Coronary artery (tissue), 2 donors: Measurements from ENCODE around the gene SLC26A11.

Experiments
- DNase-seq: peaks from one replicate; pipeline ENCODE4 v3.0.0-alpha.2; 2017; ENCODE audit warnings: low spot score
- H3K27ac ChIP-seq, 2 donors: fragments of 200-600 bp; sonication (generic); one replicate each; pipeline ENCODE4 v1.5.1; 2016 to 2019
- H3K4me3 ChIP-seq: fragments of 200-600 bp; sonication (generic); 2 replicates; pipeline ENCODE4 v1.5.1; 2016; ENCODE audit warnings: mild to moderate bottlenecking, moderate library complexity
- TF ChIP-seq, protein P1 (sequence below): fragments of 200-600 bp; sonication (generic); IDR thresholded peaks from one replicate; pipeline ENCODE4 v1.5.1; 2019; ENCODE audit warnings: antibody characterized with exemption

The SLC26A11 gene

GRCh38 chr17:80265205-80266068 is 45.2 kb downstream of the SLC26A11 start:
- Histone ChIP-seq H3K4me3 (no peak overlapping the region), H3K27ac (no peak overlapping the region)
- DNase-seq = no peak
- TF ChIP-seq, protein P1, sequence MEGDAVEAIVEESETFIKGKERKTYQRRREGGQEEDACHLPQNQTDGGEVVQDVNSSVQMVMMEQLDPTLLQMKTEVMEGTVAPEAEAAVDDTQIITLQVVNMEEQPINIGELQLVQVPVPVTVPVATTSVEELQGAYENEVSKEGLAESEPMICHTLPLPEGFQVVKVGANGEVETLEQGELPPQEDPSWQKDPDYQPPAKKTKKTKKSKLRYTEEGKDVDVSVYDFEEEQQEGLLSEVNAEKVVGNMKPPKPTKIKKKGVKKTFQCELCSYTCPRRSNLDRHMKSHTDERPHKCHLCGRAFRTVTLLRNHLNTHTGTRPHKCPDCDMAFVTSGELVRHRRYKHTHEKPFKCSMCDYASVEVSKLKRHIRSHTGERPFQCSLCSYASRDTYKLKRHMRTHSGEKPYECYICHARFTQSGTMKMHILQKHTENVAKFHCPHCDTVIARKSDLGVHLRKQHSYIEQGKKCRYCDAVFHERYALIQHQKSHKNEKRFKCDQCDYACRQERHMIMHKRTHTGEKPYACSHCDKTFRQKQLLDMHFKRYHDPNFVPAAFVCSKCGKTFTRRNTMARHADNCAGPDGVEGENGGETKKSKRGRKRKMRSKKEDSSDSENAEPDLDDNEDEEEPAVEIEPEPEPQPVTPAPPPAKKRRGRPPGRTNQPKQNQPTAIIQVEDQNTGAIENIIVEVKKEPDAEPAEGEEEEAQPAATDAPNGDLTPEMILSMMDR = no peak

- TF ChIP-seq, protein P1 = no peak
These were observed 47.2 kb downstream of the SLC26A11 start for GRCh38 chr17:80267391-80267790.

GRCh38 chr17:80268427-80268826 is 48.2 kb downstream of the SLC26A11 start:
- no peak for DNase-seq
- Histone ChIP-seq H3K4me3 (no peak overlapping the region), H3K27ac (no peak overlapping the region)
- TF ChIP-seq, protein P1 = no peak

More at GRCh38 chr17:80267391-80267790, 47.2 kb downstream of the SLC26A11 start:
- no peak overlapping the region for H3K27ac ChIP-seq
- H3K4me3 ChIP-seq = no peak overlapping the region
- no peak for DNase-seq

DNA sequence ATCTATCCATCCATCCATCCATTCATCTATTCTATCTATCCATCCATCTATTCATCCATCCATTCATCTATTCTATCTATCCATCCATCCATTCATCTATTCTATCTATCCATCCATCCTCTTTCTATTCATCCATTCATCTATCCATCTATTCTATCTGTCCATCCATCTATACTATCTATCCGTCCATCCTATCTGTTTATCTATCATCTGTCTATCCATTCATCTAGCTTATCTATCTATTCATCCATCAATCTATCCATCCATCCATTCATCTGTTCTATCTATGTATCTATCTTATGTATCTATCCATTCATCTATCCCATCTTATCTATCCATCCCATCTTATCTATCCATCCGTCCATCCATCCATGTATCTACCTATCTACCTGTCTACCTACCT is 49.2 kb downstream of the SLC26A11 start:
- TF ChIP-seq, protein P1 = no peak
- Histone ChIP-seq H3K27ac (no peak overlapping the region), H3K4me3 (no peak overlapping the region)
- no peak for DNase-seq

DNA sequence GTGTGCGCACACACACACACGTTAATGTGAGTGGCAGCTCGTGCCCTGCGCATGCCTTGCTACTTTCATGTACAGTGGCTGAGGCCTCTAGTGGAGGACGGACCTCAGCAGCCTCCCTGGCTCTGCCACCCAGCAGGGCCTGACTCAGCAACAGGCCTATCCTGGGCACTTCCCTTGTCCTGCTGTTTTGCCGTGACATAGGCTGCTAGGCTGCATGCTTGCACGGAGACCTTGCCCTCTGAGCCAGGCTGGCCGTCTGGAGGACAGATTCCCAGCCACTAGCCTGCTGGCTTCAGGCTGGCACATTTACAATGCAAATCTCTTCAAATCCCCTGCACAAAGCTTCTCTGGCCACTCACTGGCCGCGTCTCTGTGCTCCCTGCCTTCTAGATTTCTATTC is 49.9 kb downstream of the SLC26A11 start:
- TF ChIP-seq, protein P1 = no peak
- no peak overlapping the region for H3K27ac ChIP-seq
- no peak overlapping the region for H3K4me3 ChIP-seq
- no peak for DNase-seq

GRCh38 chr17:80270836-80271235 is 50.6 kb downstream of the SLC26A11 start:
- TF ChIP-seq, protein P1 = no peak
- DNase-seq = no peak
- H3K4me3 ChIP-seq = no peak overlapping the region
- no peak overlapping the region for H3K27ac ChIP-seq

DNA sequence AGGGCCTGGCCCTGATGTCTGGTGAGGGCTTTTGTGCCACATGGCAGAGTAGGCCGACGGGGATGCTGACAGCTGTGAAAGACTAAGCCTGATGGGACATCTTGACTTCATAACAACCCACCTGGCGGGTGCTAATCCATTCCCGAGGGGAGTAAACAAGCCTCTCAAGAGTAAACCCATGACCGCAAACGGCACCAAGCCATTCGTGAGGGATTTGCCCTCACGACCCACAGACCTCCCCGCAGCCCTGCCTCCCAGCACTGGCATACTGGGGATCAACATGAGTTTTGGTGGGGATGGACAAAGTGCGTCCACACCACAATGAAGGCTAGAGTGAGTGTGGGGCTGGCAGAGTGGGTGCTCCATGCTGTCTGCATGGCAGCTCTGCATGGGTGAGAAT is 52.1 kb downstream of the SLC26A11 start:
- H3K27ac ChIP-seq = no peak overlapping the region
- DNase-seq = no peak
- TF ChIP-seq, protein P1 = no peak
- no peak overlapping the region for H3K4me3 ChIP-seq
